Central memory CD4-positive, alpha-beta T cell (primary cell): ENCODE data around the gene CIPC.

Source experiments
- DNase-seq: peaks from one replicate; pipeline ENCODE4 v3.0.0; 2022

The CIPC gene

GRCh38 chr14:77071938-77072388 lies 26.1 kb upstream of the CIPC start:
- no peak for DNase-seq

- DNase-seq, result no peak
Measured at GRCh38 chr14:77074969-77075368, 23.1 kb upstream of the CIPC start.

GRCh38 chr14:77076113-77076631 lies 21.9 kb upstream of the CIPC start:
- no peak for DNase-seq

GRCh38 chr14:77077040-77077439 lies 21.0 kb upstream of the CIPC start:
- DNase-seq, result no peak

GRCh38 chr14:77082356-77082755 lies 15.7 kb upstream of the CIPC start:
- DNase-seq, result no peak

GRCh38 chr14:77083082-77083481 lies 15.0 kb upstream of the CIPC start:
- DNase-seq, result no peak

GRCh38 chr14:77084985-77085384 lies 13.1 kb upstream of the CIPC start:
- DNase-seq, result no peak

GRCh38 chr14:77085538-77085937 lies 12.5 kb upstream of the CIPC start:
- no peak for DNase-seq

- DNase-seq, result peak; percentile 42
Measured at GRCh38 chr14:77086017-77086727, 11.9 kb upstream of the CIPC start.

GRCh38 chr14:77086951-77087350 lies 11.1 kb upstream of the CIPC start:
- no peak for DNase-seq

GRCh38 chr14:77087631-77088030 lies 10.4 kb upstream of the CIPC start:
- DNase-seq, result no peak

- DNase-seq, result no peak
Measured at GRCh38 chr14:77088219-77088618, 9.8 kb upstream of the CIPC start.

GRCh38 chr14:77088645-77089044 lies 9.4 kb upstream of the CIPC start:
- no peak for DNase-seq

GRCh38 chr14:77091518-77091917 lies 6.5 kb upstream of the CIPC start:
- DNase-seq, result no peak

GRCh38 chr14:77092676-77093075 lies 5.4 kb upstream of the CIPC start:
- no peak for DNase-seq

- peak; percentile 65 for DNase-seq
Measured at GRCh38 chr14:77094672-77095284, 3.3 kb upstream of the CIPC start.

GRCh38 chr14:77097006-77097699 lies 905 bp upstream of the CIPC start:
- DNase-seq, result no peak

GRCh38 chr14:77098529-77099353 lies 683 bp downstream of the CIPC start:
- no peak for DNase-seq

- no peak for DNase-seq
Measured at GRCh38 chr14:77099425-77100167, 1.5 kb downstream of the CIPC start.

GRCh38 chr14:77100961-77101360 lies 2.9 kb downstream of the CIPC start:
- DNase-seq, result no peak

- DNase-seq, result no peak
Measured at GRCh38 chr14:77102154-77102553, 4.1 kb downstream of the CIPC start.

GRCh38 chr14:77103475-77103874 lies 5.4 kb downstream of the CIPC start:
- DNase-seq, result no peak
